GM23338 (cell line): ENCODE data around the gene METTL13. TPM values are rescaled to one million over a fixed set of nuclear protein-coding genes. Genes with fewer than 3 reads are reported as not detected.

Experiments used
- ATAC-seq: fragments of 200-7000 bp; cut with Tn5 transposase; 3 replicates; pipeline ENCODE4 v1.9.1; 2020
- DNase-seq: peaks from one replicate; pipeline ENCODE4 v3.0.0-alpha.2; 2015; ENCODE audit warnings: low spot score
- H2AFZ ChIP-seq: fragments of 200-600 bp; sonication (generic); 2 replicates; pipeline ENCODE4 v1.8.0; 2016; ENCODE audit warnings: antibody characterized with exemption, mild to moderate bottlenecking, moderate library complexity
- H3F3A ChIP-seq: fragments of 200-600 bp; sonication (generic); replicated peaks from 2 replicates; pipeline ENCODE4 v1.8.0; 2017; ENCODE audit warnings: antibody characterized with exemption, mixed run types, low read depth
- H3K27ac ChIP-seq: fragments of 200-600 bp; sonication (generic); 2 replicates; pipeline ENCODE4 v1.6.1; 2016; ENCODE audit warnings: low read depth
- H3K27me3 ChIP-seq: fragments of 200-600 bp; sonication (generic); 2 replicates; pipeline ENCODE4 v1.8.0; 2016; ENCODE audit warnings: mild to moderate bottlenecking, mixed run types, moderate library complexity; ENCODE audit not compliant: insufficient read depth
- H3K36me3 ChIP-seq: fragments of 200-600 bp; sonication (generic); 2 replicates; pipeline ENCODE4 v1.8.0; 2016; ENCODE audit warnings: mild to moderate bottlenecking; ENCODE audit not compliant: insufficient read depth
- H3K4me1 ChIP-seq: fragments of 200-600 bp; sonication (generic); 2 replicates; pipeline ENCODE4 v1.8.0; 2016; ENCODE audit warnings: mild to moderate bottlenecking, moderate library complexity; ENCODE audit not compliant: insufficient read depth
- H3K4me2 ChIP-seq: fragments of 200-600 bp; sonication (generic); 2 replicates; pipeline ENCODE4 v1.7.1; 2017; ENCODE audit warnings: mixed run types
- H3K4me3 ChIP-seq: fragments of 200-600 bp; sonication (generic); 2 replicates; pipeline ENCODE4 v1.6.1; 2016; ENCODE audit warnings: mixed run types
- H3K79me2 ChIP-seq: fragments of 200-600 bp; sonication (generic); replicated peaks from 2 replicates; pipeline ENCODE4 v1.8.0; 2017; ENCODE audit warnings: mild to moderate bottlenecking; ENCODE audit not compliant: insufficient read depth
- H3K9me2 ChIP-seq: fragments of 200-600 bp; sonication (generic); 2 replicates; pipeline ENCODE4 v1.8.0; 2017; ENCODE audit not compliant: insufficient read depth
- H4K20me1 ChIP-seq: fragments of 200-600 bp; sonication (generic); replicated peaks from 2 replicates; pipeline ENCODE4 v1.8.0; 2017; ENCODE audit warnings: mild to moderate bottlenecking; ENCODE audit not compliant: insufficient read depth
- H3K27ac Mint-ChIP-seq: 2 replicates; pipeline ENCODE4 v1.8.0; 2020; ENCODE audit warnings: inconsistent platforms, mild to moderate bottlenecking, moderate library complexity, mixed read lengths
- H3K27me3 Mint-ChIP-seq: 3 replicates; pipeline ENCODE4 v1.8.0; 2022; ENCODE audit warnings: low read depth, mild to moderate bottlenecking, moderate library complexity, mixed read lengths, inconsistent platforms; ENCODE audit not compliant: insufficient read depth, poor library complexity
- H3K36me3 Mint-ChIP-seq: 3 replicates; pipeline ENCODE4 v1.8.0; 2021; ENCODE audit warnings: low read depth, mild to moderate bottlenecking, inconsistent platforms, moderate library complexity, mixed read lengths
- H3K4me1 Mint-ChIP-seq: 3 replicates; pipeline ENCODE4 v1.8.0; 2020; ENCODE audit warnings: mild to moderate bottlenecking, inconsistent platforms, mixed read lengths
- H3K4me3 Mint-ChIP-seq: 3 replicates; pipeline ENCODE4 v1.8.0; 2021; ENCODE audit warnings: moderate library complexity, mild to moderate bottlenecking, inconsistent platforms, mixed read lengths
- H3K9me3 Mint-ChIP-seq: 3 replicates; pipeline ENCODE4 v1.8.0; 2020; ENCODE audit warnings: moderate library complexity, mild to moderate bottlenecking, inconsistent platforms, mixed read lengths
- CREB1 ChIP-seq: fragments of 250-450 bp; sonication (Bioruptor Pico); IDR thresholded peaks from 2 replicates; pipeline ENCODE4 v1.5.0; 2020; ENCODE audit warnings: low read depth, mild to moderate bottlenecking, moderate library complexity
- CTCF ChIP-seq, 2 experiments: fragments of 200-600 bp in 1 of 2; sonication (generic) in 1 of 2; conservative IDR thresholded peaks; 2 replicates each; pipeline versions ENCODE4 v1.5.1 to v1.6.1; 2016 to 2017; ENCODE audit warnings: antibody characterized with exemption in 2 of 2, low read depth in 2 of 2, mild to moderate bottlenecking in 2 of 2, moderate library complexity in 1 of 2
- ETS1 ChIP-seq: IDR thresholded peaks from 2 replicates; pipeline ENCODE4 v1.6.1; 2016; ENCODE audit warnings: antibody characterized with exemption
- EZH2 ChIP-seq: fragments of 200-600 bp; sonication (generic); IDR thresholded peaks from one replicate; pipeline ENCODE4 v1.8.0; 2017; ENCODE audit warnings: antibody characterized with exemption, mild to moderate bottlenecking, low read depth; ENCODE audit not compliant: unreplicated experiment
- EZH2phosphoT487 ChIP-seq: fragments of 200-600 bp; sonication (generic); IDR thresholded peaks from one replicate; pipeline ENCODE4 v1.8.1; 2018; ENCODE audit warnings: antibody characterized with exemption; ENCODE audit not compliant: unreplicated experiment
- JUNB ChIP-seq: IDR thresholded peaks from one replicate; pipeline ENCODE4 v1.6.1; 2016; ENCODE audit warnings: antibody characterized with exemption; ENCODE audit not compliant: unreplicated experiment
- NANOG ChIP-seq: IDR thresholded peaks from 2 replicates; pipeline ENCODE4 v1.6.1; 2016; ENCODE audit warnings: antibody characterized with exemption, borderline replicate concordance
- POLR2AphosphoS5 ChIP-seq: IDR thresholded peaks from 2 replicates; pipeline ENCODE4 v1.6.1; 2016; ENCODE audit warnings: antibody characterized with exemption, low read depth
- REST ChIP-seq: IDR thresholded peaks from one replicate; pipeline ENCODE4 v1.6.1; 2018; ENCODE audit warnings: antibody characterized with exemption; ENCODE audit not compliant: unreplicated experiment
- STAT1 ChIP-seq: IDR thresholded peaks from one replicate; pipeline ENCODE4 v1.6.1; 2016; ENCODE audit warnings: antibody characterized with exemption; ENCODE audit not compliant: unreplicated experiment
- ZNF114 ChIP-seq: fragments of 250-450 bp; sonication (Bioruptor Pico); IDR thresholded peaks from 2 replicates; pipeline ENCODE4 v1.5.0; 2020; ENCODE audit warnings: mild to moderate bottlenecking, moderate library complexity
- ZNF331 ChIP-seq: fragments of 250-450 bp; sonication (Bioruptor Pico); IDR thresholded peaks from 2 replicates; pipeline ENCODE4 v1.5.0; 2020; ENCODE audit warnings: low read depth, mild to moderate bottlenecking, moderate library complexity
- ZNF462 ChIP-seq: fragments of 250-450 bp; sonication (Bioruptor Pico); IDR thresholded peaks from 2 replicates; pipeline ENCODE4 v1.5.0; 2020; ENCODE audit warnings: mild to moderate bottlenecking, moderate library complexity
- polyA plus RNA-seq: library from polyadenylated mRNA; unstranded; fragments of >200 nt; fragmentation: Nextera tagmentation; extraction: Ambion mirVana; gene quantifications from 2 replicates; pipeline ENCODE4 v1.2.1, GENCODE V29; 2016
- total RNA-seq: library from RNA; depleted of rRNA; stranded (reverse); fragments of >200 nt; shearing (Covaris generic); gene quantifications from 2 replicates; pipeline ENCODE4 v1.2.3, GENCODE V29; 2014

Gene METTL13
- total and polyA plus RNA-seq, 2 experiments from 2014 or later = 21.0 to 45.4 TPM

- no peaks in the 10 kb centered on the region for H3K79me2 ChIP-seq
- H3F3A ChIP-seq = 0 out of 2 replicates have a peak, but pooled peaks cover 3% of the 10 kb centered on the region
- TF ChIP-seq EZH2 = no peak
- TF ChIP-seq CREB1 (CRISPR knock-in tag) = no peak
- TF ChIP-seq CTCF (conservative IDR thresholded peaks at IDR 0.05; ENCODE audit: low read depth in 2 of 2) = no peak
- TF ChIP-seq STAT1 = no peak
- no peak for TF ChIP-seq EZH2phosphoT487
- no peak for TF ChIP-seq ZNF114 (CRISPR knock-in tag)
- no peak for TF ChIP-seq REST
- no peak for TF ChIP-seq NANOG
- no peak for TF ChIP-seq ZNF462 (CRISPR knock-in tag)
- no peak for TF ChIP-seq ZNF331 (CRISPR knock-in tag)
- TF ChIP-seq POLR2AphosphoS5 = no peak
- no peak for TF ChIP-seq ETS1
- TF ChIP-seq JUNB = no peak
- Mint-ChIP-seq H3K27me3 (peaks cover 6% of the 10 kb centered on the region), H3K4me1 (peaks cover 11% of the 10 kb centered on the region), H3K9me3 (peaks cover 26% of the 10 kb centered on the region), H3K36me3 (peaks cover 20% of the 10 kb centered on the region), H3K4me3 (no peak overlapping the region), H3K27ac (no peak overlapping the region)
- H3K9me2 ChIP-seq = peaks cover 15% of the 10 kb centered on the region
- no peak overlapping the region for H3K4me2 ChIP-seq
- no peak overlapping the region for H3K4me3 ChIP-seq
- H3K27me3 ChIP-seq = no peaks in the 10 kb centered on the region
- H3K27ac ChIP-seq = no peak overlapping the region
- no peak overlapping the region for H2AFZ ChIP-seq
- H4K20me1 ChIP-seq = no peaks in the 10 kb centered on the region
- ATAC-seq (no peak), DNase-seq (no peak)
- H3K4me1 ChIP-seq = peaks cover 17% of the 10 kb centered on the region
- peaks cover 11% of the 10 kb centered on the region for H3K36me3 ChIP-seq
Measured at GRCh38 chr1:171758011-171758410, 23.4 kb upstream of the METTL13 start.
